ENCODE measurements around the gene LRP1.

Gene LRP1

DNA sequence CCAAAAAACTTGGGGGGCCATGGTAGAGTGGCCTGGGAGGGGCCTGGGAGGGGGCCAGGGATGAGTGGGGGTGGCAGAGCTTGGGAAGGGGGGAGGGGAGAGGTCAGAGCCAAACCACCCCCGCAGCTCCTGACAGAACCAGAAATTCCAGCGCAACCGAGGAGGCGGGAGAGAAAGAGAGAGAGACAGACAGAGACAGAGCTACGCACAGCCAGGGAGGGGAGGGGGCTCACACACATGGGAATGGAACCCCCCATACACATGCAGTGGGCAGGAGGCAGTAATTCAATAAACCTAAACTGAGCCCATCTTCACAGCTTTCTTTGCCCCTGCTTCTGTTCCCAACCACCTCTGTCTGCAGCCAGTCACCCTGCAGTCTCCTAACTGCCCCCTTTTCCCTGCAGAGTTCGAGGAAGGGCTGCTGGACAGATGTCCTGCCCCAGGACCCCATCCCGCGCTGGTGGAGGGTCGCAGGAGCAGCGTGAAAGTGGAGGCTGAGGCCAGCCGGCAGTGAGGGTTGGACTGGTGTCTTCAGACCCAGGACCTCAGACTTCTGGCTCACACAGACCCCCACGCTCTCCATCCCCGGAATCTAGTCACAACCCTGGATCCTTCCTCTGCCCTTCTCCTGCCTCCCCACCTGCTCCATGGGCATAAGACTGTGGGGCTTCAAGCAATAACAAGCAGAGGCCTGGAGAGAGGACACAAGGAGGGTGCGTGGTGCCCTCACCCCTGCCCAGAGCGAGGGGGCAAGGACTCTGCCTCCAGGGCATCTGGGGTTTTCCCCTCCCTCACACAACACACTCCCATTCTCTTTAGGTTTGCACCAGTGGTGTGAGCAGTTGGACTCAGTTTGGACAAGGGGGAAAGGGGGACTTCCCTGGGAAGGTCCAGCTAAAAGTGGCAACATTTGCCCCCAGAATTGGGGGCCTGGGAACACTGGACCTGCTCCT, 33.8 kb upstream of the LRP1 start:
- DNase-seq = no peak

DNA sequence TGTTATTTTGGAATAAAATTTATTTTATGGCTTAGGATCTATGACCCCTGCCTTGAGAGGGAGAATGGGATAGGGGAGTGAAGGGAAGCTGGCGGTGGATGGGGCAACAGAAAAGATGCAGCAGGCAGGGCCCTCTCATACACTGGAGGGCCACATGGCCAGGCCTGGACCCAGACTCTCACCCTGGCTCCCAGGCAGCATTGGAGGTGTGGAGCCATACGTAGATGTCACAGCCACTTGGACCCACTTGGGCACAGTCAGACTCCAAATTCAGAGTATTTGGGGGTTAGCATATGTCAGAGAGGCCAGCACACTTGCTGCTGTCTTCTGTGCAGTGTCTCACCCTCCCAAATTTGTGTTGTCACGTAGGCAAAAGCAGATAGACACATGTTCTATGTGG, 32.8 kb upstream of the LRP1 start:
- DNase-seq = no peak

DNA sequence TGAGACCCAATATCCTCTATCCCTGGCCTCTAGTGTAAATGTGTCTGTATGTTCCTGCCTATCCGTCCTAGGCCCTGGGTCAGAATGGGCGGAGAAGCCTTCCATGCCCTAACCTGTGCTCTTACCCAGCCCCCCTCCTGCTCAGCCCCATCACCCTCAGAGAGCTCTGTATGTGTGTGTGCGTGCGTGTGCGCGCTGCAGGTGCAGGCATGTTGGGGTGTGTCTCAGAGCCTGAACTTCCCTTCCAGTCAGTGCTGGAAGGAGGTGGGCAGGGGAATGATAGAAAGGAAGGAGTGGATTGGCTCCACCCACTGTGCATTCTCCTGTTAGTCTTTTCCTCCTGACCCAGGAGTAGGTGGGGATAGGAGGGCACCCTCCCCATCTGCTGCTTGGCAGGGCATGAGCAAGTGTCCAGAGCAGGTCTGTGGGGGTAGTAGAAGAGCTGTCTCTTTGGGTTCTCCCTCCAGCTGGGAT, 32.1 kb upstream of the LRP1 start:
- no peak for DNase-seq

DNA sequence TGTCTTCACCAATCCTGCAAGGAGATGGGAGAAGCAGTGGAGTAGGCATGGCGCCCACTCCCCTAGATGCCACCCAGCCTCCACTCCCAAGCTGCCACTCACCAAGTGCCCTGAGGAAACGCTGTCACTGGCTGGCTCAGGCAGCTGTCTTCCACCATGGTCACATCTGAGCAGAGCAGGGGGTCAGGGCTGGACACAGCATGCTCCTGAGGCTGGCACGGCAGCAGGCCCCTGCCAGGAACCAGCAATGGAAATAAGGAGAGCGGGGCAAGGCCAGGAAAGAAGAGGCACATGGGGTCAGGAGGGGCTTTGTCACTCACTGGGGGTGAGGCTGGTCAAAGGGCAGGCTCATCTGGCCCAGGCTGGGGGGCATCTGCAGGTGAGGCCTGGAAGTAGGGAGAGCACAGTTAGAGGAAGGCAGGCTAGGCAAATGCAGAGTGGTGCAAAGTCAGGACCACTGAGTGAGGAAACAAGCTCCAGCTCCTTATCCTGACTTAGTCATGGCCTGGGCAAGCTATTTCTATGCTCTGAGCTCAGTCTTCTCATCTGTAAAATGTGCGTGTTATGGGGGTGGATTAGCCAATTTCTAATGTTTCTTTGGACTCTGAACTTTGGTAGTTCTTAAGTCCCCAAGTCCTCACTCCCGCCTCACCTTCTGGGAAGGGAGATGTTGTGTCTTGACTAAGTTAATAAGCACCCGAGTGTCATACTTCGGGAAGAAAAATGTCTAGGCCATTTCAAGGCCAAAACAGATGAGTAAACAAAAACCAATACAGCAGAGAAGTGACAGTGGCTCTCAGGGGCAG, 31.3 kb upstream of the LRP1 start:
- no peak for DNase-seq

DNA sequence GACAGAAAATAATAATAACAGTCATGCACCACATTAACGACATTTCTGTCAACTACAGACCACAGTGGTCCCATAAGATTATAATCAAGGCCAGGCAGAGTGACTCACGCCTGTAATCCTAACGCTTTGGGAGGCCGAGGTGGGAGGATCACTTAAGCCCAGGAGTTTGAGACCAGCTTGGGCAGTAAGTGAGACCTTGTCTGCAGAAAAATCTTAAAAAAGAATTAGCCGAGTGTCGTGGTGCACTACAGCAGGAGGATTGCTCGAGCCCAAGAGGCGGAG, 30.8 kb upstream of the LRP1 start:
- no peak for DNase-seq

DNA sequence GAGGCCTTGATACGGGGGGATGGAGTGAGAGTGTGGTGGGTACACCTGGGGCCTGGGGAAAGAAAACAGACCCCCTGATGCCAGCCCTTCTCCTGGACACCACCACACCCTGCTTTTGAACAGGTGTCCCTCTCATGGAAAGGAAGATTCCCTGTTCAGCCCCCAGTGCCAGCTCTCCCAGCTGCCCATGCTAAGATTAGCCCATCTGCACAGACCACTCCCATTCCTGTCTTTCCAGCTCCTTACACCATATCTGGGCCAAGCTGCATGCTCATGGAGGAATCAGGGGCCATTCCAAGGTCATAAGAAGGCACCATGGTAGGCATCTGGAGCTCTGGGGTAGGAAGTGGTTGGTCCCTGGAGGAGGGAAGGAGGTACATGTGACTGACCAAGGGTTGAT, 29.7 kb upstream of the LRP1 start:
- no peak for DNase-seq

DNA sequence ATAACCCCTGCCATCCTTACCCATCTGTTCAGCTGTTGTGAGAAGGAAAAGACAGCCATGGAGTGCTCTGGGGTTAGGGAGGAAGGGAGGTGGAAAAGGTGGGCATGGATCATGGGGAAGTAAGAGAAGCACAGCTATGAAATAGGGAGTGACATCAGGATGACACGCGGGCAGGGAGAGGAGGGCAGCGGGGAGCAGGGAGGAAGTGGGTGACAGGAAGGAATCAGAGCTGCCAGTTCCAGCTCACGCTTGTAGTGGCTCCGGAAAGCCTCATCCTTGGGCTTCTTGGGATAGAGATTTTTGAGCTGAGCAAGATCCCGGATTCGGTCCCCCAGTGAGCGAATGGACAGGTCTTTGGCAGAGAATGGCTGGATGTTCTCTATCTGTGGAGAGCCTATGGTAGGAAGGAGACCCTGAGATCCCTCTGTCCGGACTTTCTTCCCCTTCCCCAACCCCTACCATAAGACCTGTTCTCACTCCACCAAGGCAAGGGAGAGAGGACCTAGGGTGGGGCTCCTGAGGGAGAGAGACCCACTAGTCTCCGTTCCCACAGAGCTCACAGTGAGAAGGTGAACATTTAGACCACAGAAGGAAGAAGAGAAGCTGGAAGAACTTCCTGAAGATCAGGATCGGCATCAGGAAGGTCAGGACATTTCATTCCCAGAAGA, 29.1 kb upstream of the LRP1 start:
- DNase-seq = no peak

DNA sequence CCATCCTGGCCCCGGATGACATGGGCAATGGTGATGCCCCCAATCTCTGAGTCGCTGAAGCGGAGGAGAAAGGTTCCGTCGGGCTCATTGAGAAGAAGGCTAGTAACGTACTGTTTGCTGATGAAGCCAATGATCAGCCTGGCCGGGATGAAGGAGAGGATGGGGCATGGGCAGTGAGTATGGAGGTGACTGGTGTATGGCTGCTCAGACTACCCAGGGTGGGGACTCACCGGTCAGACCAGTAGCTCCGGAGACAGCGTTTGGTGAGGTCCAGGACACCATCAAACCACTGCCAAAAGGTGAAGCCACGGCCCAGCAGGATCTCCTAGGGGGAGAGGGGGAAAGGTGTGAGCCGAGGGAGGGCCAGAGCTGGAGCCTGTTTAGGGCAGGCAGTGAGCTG, 28.5 kb upstream of the LRP1 start:
- no peak for DNase-seq

DNA sequence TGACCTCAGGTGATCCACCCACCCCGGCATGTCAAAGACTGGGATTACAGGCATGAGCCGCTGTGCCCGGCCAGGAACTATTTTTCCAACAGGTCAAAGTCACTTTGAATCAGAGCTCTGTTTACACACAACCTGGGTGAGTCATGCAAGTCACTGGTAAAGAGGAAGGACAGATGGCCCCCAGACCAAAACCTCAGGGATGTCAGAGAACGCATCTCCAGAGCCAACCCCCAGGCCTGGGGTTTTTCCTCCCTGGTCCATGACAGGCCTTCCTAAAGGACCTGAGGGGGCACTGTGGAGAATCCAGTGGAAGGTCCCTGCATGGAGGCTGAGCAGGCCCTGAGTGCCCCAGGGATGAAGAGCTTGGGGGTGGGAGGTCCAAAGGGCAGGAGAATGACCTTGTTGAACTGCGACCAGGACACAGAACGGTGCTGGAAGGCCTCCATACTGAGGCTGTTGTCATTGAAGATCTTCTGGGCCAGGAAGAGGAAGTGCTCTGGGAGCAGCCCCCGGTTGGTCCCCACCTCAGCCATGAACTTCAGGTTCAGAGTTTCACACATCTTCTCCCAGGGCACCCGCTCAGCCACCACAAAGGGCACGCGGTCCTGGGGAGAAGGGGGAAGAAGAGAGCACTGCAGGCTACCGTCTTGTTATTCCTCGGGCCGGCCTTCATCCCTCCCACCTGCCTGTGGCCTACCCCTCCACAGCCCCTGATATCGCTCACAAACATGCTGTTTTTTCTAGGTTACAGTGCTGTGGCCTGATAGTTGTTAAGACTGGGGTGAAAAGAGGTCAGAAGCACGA, 26.2 kb upstream of the LRP1 start:
- DNase-seq = no peak

DNA sequence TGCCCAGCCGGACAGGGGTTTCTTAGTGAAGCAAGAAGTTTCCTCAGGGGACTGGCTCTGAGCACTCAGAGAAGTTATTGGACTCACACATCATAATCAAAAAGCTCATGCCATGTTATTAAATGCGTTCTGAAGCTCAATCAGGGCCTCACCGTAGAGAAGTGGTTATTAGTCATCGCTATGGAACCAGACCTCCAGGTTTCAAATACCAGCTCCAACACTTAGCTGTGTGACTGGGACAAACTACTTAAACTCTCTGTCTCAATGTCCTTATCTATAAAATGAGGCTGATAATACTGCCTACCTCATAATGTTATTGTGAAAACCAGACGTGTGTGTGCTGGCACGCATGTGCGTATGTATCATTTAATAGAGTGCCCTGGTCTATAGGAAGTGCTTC, 24.4 kb upstream of the LRP1 start:
- no peak for DNase-seq

DNA sequence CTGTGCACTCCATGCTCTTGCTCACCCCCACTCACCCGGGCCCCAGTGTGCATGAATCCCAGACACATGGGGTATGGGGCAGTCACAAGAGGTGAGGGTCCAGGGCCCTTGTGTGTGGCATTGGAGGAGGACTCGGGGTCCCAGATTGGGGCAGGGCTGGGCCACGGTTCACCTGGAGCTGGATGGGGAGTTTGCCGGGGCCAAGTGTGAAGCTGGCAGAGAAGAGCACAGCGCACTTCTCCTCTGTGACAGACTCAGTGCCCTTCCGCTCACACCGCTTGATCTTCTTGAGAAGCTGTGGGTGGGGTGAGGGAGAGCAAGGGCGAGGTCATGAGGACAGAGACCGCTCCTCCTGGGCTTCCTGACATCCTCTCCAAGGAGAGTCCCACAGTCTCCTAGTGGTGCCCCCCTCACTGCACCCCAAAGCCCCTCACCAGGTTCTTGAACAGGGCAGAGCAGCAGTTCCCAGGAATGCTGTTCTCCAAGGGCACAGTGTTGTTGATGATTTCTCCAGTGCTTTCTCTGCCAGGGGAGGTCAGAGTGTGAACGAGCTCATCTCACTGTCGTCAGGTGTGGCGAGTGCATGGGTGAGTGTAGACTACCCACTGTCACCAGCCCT, 23.9 kb upstream of the LRP1 start:
- DNase-seq = no peak

DNA sequence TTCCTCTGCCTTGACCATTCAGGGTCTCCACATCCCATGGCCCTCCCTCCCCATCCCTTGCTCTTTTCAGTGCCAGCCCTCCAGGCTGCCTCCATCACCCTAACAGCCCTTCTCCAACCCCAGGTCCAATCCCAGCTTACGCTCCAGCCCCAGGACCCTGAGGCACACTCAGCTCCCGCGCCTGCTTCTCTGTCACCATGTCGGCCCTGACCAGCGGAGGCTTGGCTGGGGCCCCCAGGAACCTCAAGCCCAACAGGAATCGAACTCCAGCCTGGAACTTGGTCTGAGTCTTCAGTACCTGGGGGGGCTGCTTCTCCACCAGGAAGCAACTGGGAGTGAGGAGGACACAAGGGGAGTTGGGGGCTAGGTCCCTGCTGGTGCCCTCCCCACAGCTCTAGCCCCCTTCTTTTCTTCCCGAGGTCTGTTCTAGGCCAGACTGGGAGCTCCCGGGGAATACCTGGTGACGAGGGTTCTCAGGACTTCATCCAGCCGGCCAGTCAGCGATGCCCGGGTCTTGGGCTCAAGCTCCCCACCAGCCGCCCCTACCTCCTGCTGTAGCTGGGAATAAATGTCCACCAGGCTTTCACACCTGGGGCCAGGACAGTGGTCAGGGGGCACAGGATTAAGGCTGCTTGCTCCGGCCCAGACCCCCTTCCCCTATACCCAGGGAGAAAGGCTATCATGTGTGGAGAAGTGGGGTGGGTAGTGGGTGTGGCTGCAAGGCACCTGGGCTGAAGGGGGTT, 23.1 kb upstream of the LRP1 start:
- no peak for DNase-seq

DNA sequence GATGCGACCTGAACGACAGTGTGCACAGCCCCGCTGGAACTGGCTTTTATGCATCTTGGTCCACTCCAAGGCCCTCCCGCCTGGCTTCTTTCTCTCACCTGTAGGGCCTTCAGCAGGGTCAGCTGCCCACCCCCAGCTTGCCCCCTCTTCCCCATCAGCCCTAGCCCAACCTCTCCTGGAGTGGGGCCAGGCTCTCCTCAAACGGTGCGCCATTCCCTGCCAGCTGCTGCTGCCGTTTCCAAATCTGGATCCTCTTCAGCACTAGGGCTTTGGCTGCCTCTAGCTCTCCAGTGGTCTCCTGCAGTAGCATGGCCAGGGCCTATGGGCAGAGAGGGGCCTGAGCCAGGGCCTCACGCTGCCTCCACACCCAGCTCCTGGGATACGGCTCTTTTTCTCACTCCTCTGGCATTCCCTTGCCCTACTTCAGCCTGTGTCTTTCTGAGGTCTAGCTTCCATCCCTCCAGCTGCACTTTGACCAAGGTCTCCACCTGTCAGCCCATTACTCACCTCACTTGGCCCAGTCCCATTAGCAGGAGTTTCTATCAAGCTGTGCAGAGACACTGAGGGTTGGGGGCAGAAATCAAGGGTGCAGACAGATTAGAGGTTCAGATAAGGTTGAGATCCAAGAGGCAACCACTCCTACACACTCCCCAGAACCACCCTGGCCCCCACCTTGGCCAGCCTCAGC, 22.1 kb upstream of the LRP1 start:
- DNase-seq = no peak

DNA sequence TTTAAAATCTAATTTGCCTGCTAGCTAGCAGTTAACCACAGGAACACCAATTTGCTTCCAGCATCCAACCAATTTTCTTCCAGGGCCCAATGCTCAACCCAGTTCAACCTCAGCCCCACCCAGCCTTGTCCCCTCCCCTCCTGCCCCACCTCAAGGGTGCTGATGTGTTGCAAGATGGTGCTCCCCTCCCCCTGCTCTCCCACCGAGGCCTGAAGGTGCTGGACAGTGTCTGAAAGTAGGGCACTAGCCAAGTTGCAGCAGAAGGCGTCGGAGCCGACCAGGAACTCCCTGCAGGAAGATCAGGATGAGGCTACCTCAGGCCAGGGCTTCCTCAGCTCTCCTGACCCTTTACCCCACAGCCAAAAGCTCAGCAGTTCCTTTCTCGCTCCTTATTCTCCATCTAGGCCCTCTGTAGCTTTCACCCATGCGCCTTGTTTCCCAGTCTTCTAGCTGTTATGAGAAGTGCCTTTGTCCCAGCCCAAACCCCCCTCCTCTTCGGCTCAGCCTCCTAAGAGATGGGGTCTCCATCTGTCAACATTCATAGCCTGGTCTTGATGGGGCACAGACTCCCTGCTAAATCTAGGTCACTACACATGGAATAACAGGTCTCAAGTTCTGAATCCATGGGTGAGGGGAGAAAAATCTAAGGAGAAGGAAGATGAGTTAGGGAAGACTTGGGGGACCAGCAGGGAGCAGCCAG, 20.7 kb upstream of the LRP1 start:
- no peak for DNase-seq

DNA sequence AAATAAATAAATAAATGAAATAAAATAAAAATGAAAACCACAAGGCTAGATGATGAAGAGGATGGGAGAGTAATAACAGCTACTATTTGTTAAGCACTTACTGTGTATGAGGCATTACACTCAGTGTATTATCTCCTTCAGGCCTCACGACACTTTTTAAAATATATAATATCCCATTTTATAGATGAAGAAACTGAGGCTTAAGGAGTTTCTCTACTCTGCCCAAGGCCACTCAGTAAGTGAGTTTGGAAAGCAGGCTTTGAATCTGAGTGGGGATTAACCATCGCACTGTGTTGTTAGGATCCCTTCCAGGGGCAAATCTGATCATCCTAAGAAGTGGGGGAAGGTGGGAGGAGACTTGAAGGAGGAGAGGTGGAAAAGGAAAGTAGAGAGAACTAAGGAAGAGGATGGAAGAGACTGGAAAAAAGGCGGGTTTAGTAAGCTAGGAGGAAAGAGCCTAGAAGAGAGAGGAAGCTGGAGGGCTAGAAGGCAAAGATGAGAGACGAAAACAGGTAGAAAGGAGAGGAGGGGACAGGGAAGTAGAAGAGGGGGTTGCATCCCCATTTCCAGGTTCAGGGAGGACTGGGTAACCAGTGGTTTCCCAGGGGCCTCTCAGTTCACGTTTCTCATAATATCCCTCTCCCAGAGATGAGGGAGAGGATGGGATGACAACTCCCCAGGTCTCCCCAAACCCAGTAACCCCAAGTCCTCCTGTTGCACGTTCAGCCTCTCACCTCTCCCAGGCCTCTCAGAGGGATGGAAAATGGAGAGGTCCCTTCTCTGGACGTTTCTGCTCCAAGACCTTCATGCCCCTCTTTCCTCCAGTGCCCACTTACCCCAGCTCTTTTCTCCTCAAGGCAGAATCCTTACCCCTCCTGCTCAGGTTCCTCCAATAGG, 18.8 kb upstream of the LRP1 start:
- DNase-seq = no peak

DNA sequence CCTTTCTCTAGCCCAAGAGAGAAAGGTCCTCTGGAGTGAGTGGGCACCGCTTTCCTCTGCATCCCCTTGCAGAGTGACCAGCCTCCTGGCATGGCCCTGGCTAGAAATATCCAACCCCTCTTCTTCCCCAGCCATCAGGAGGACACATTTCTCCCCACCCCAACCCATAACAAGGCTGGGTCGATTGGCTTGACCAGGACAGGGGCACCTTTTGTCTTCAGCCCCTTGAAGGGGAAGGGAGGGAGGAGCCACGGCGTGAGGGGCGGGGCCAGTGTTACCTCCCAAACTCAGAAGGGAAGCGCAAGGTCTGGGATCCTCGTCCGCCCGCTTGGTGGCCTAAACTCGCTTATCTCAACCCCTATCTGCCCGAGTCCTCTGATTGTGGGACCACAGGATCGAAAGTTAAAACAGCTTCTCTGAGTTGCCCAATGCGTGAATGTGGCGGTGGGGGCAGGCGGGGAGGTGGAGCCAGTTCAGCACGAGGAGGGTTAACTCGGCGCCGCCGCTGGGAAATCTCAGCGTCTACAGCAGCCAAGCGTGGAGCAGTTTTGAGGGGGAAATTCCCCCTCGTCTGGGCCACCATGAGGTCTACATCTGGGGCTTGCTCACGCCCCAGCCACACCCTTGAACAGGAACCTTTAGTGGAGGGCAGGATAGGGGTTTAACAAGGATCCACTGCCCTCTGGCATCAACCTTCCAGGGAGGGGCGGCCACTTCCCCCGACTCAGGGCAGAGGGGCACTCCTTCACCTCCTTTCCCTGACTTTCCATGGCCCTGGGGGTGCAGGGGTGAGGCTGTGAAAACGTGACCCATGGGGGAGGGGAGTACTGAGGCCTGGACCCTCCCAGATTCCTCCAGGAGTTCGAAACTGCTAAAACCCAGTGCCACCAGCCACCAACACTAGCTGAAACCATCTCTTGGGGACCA, 17.9 kb upstream of the LRP1 start:
- DNase-seq = peak; percentile 64

DNA sequence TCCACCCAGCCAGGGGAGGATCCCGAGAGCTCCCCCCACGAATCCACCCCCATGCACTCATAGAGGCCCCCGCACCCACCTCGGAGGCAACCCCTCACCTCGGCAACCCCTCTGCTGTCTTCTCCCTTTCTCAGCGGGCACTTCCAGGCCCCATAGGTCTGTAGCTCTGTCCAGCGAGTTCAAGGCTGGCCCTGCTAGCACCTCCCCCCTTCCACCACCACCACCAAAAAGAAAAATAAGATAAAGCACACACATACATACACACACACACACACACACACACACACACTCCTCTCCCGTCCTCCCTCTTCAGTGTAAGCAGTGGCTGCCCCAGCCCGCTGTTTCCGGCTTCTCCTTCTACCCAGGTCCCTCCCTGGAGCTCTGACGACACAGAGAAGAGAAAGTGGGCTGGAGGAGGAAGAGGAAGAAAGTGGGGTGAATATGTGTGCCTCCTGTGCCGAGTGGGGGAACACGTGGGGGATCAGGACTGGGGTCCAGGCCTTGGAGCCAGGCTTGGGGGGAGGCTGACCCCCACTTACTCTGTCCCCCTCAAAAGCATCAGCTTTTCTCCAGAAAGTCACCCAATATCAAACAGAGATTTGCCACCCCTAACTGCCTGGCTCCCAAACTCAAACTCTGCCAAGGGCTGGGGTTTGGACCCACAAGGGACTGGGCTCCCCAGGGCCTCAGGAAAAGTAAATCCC, 17.1 kb upstream of the LRP1 start, which contains the start of gene STAT6:
Gene STAT6, minus strand, starts transcription at position 332 of the 704 bp plus-strand sequence. CDS start 3,084 bp downstream, outside the sequence.
- peak; percentile 73 for DNase-seq
